Natural killer cell (primary cell): ENCODE results near the gene IL1R2. TPM values are rescaled to one million over a fixed set of nuclear protein-coding genes. Genes with fewer than 3 reads are reported as not detected.

Experiments
- ATAC-seq, 3 donors: fragments of 150-1000 bp in 2 of 3; fragments of 200-7000 bp in 1 of 3; cut with Tn5 transposase; 1 replicate in 1 of 3; 2 replicates in 2 of 3; pipeline ENCODE4 v1.10.0; 2021; ENCODE audit warnings: mild to moderate bottlenecking in 2 of 3, moderate library complexity in 2 of 3
- DNase-seq, 2 donors: peaks; one replicate each; pipeline versions ENCODE4 v3.0.0 to v3.0.0-alpha.2; 2013 to 2021; ENCODE audit warnings: mixed read lengths in 1 of 2
- H3K27ac ChIP-seq: one replicate; pipeline ENCODE4 v1.5.1; 2013; ENCODE audit warnings: mild to moderate bottlenecking, low read length
- H3K27me3 ChIP-seq: one replicate; pipeline ENCODE4 v1.6.1; 2013; ENCODE audit warnings: low read length; ENCODE audit not compliant: control insufficient read depth, insufficient read depth
- H3K36me3 ChIP-seq: one replicate; pipeline ENCODE4 v1.6.1; 2013; ENCODE audit warnings: low read length; ENCODE audit not compliant: control insufficient read depth, insufficient read depth
- H3K4me1 ChIP-seq: one replicate; pipeline ENCODE4 v1.6.1; 2013; ENCODE audit warnings: low read length; ENCODE audit not compliant: control insufficient read depth, insufficient read depth
- H3K4me3 ChIP-seq: one replicate; pipeline ENCODE4 v1.5.1; 2013; ENCODE audit warnings: low read length
- H3K9me3 ChIP-seq: one replicate; pipeline ENCODE4 v1.6.1; 2013; ENCODE audit warnings: low read length; ENCODE audit not compliant: control insufficient read depth, insufficient read depth
- H3K27ac Mint-ChIP-seq, 2 donors: one replicate each; pipeline ENCODE4 v1.8.0; 2022; ENCODE audit warnings: mild to moderate bottlenecking in 2 of 2, mixed read lengths in 2 of 2, moderate library complexity in 1 of 2
- H3K27me3 Mint-ChIP-seq, 2 donors: one replicate each; pipeline ENCODE4 v1.8.0; 2022; ENCODE audit warnings: low read depth in 2 of 2, mixed read lengths in 2 of 2
- H3K36me3 Mint-ChIP-seq: one replicate; pipeline ENCODE4 v1.8.0; 2022; ENCODE audit warnings: mixed read lengths
- H3K4me1 Mint-ChIP-seq, 2 donors: one replicate each; pipeline ENCODE4 v1.8.0; 2022; ENCODE audit warnings: mixed read lengths in 2 of 2
- H3K4me3 Mint-ChIP-seq: one replicate; pipeline ENCODE4 v1.8.0; 2022; ENCODE audit warnings: mild to moderate bottlenecking, moderate library complexity, mixed read lengths
- H3K9me3 Mint-ChIP-seq, 2 donors: one replicate each; pipeline ENCODE4 v1.8.0; 2022; ENCODE audit warnings: mixed read lengths in 2 of 2
- CTCF ChIP-seq: fragments of 200-600 bp; IDR thresholded peaks from one replicate; pipeline ENCODE4 v1.8.0; 2022; ENCODE audit warnings: antibody characterized with exemption
- WGBS: methylation state at CpG from one replicate; pipeline ENCODE4 v1.1.7; 2013; ENCODE audit warnings: missing lambda C conversion rate; ENCODE audit not compliant: insufficient coverage; 5-methylcytosine and 5-hydroxymethylcytosine counted together
- intact Hi-C: fragments of 100-400 bp; cut with micrococcal nuclease; formaldehyde crosslinking; loops from one replicate; pipeline ENCODE4 v1.14.2; 2022
- total RNA-seq, 4 donors: library from RNA; stranded (reverse); fragments of 120-200 nt in 1 of 4; gene quantifications; one replicate each; pipeline versions ENCODE4 v1.2.3 to v1.2.4, GENCODE V29; 2013 to 2022

Gene IL1R2
- total RNA-seq, 3 donors from 2014 or later (not counting 1 experiment from before 2014, with no cell fraction given), result 0.66 to 5.7 TPM; not detected in 1

GRCh38 chr2:101998556-101998895 lies 6.8 kb downstream of the IL1R2 start:
- TF ChIP-seq CTCF, result no peak
- intact Hi-C loops, result no loop called here
- H3K4me3 Mint-ChIP-seq, result no peak overlapping the region
- H3K27ac ChIP-seq, result no peak overlapping the region
- peaks cover 7% of the 10 kb centered on the region for H3K4me1 ChIP-seq
- peaks cover 4% of the 10 kb centered on the region for H3K27me3 ChIP-seq
- DNase-seq (no peak), ATAC-seq (no peak)
- H3K9me3 ChIP-seq, result no peaks in the 10 kb centered on the region
- peaks cover 0 to 25% of the 10 kb centered on the region in 2 donors for H3K4me1 Mint-ChIP-seq
- no peak overlapping the region for H3K27ac Mint-ChIP-seq
- H3K36me3 ChIP-seq, result no peaks in the 10 kb centered on the region
- WGBS, result 90% methylated on average over 2 of the region's 2 CpGs
- H3K27me3 Mint-ChIP-seq, result peaks cover 49 to 52% of the 10 kb centered on the region in 2 donors
- no peaks in the 10 kb centered on the region for H3K9me3 Mint-ChIP-seq
- no peak overlapping the region for H3K4me3 ChIP-seq
- H3K36me3 Mint-ChIP-seq, result no peaks in the 10 kb centered on the region

- intact Hi-C loops, result no loop called here
- Mint-ChIP-seq H3K4me3 (no peak overlapping the region), H3K9me3 (no peaks in the 10 kb centered on the region), H3K27ac (no peak overlapping the region), H3K36me3 (no peaks in the 10 kb centered on the region), H3K27me3 (peaks cover 45 to 48% of the 10 kb centered on the region in 2 donors), H3K4me1 (peaks cover 0 to 25% of the 10 kb centered on the region in 2 donors)
- Histone ChIP-seq H3K27ac (no peak overlapping the region), H3K27me3 (peaks cover 4% of the 10 kb centered on the region), H3K9me3 (no peaks in the 10 kb centered on the region), H3K36me3 (no peaks in the 10 kb centered on the region), H3K4me3 (no peak overlapping the region), H3K4me1 (peaks cover 13% of the 10 kb centered on the region)
- ATAC-seq (no peak), DNase-seq (no peak)
- no peak for TF ChIP-seq CTCF
- 71% methylated on average over 5 of the region's 6 CpGs for WGBS
Observed at GRCh38 chr2:101998896-101999789, 7.4 kb downstream of the IL1R2 start.

GRCh38 chr2:102000012-102000411 lies 8.3 kb downstream of the IL1R2 start:
- H3K36me3 ChIP-seq, result no peaks in the 10 kb centered on the region
- ATAC-seq (no peak), DNase-seq (no peak)
- H3K4me1 Mint-ChIP-seq, result peaks cover 0 to 25% of the 10 kb centered on the region in 2 donors
- peaks cover 20% of the 10 kb centered on the region for H3K4me1 ChIP-seq
- H3K9me3 Mint-ChIP-seq, result no peaks in the 10 kb centered on the region
- no peak overlapping the region for H3K4me3 Mint-ChIP-seq
- no peak overlapping the region for H3K27ac Mint-ChIP-seq
- no peak overlapping the region for H3K27ac ChIP-seq
- H3K27me3 ChIP-seq, result peaks cover 4% of the 10 kb centered on the region
- H3K9me3 ChIP-seq, result no peaks in the 10 kb centered on the region
- TF ChIP-seq CTCF, result no peak
- H3K36me3 Mint-ChIP-seq, result no peaks in the 10 kb centered on the region
- H3K27me3 Mint-ChIP-seq, result peaks cover 37 to 42% of the 10 kb centered on the region in 2 donors
- intact Hi-C loops, result loop anchor here (10.0 kb wide), 1 partner anchor 605 kb away; no protein-coding TSS in a partner anchor
- no peak overlapping the region for H3K4me3 ChIP-seq
- WGBS, result 95% methylated on average over 6 of the region's 6 CpGs
